Loucy (cell line): ENCODE results near the gene CACNB2.

Experiments used
- H2AFZ ChIP-seq: fragments of 200-600 bp; sonication (generic); 2 replicates; pipeline ENCODE4 v1.6.0; 2016; ENCODE audit warnings: antibody characterized with exemption, mild to moderate bottlenecking, low read length, moderate library complexity
- H3F3A ChIP-seq: fragments of 200-600 bp; 2 replicates; pipeline ENCODE4 v1.6.0; 2016; ENCODE audit warnings: antibody characterized with exemption, low read depth, mild to moderate bottlenecking
- H3K27me3 ChIP-seq: fragments of 200-600 bp; sonication (generic); 2 replicates; pipeline ENCODE4 v1.6.1; 2014; ENCODE audit warnings: low read length, mild to moderate bottlenecking; ENCODE audit not compliant: insufficient read depth, poor library complexity, severe bottlenecking
- H3K36me3 ChIP-seq: fragments of 200-600 bp; sonication (generic); 2 replicates; pipeline ENCODE4 v1.6.1; 2016; ENCODE audit warnings: low read length; ENCODE audit not compliant: insufficient read depth
- H3K4me1 ChIP-seq: fragments of 200-600 bp; sonication (generic); 2 replicates; pipeline ENCODE4 v1.5.1; 2014; ENCODE audit warnings: low read length, mild to moderate bottlenecking; ENCODE audit not compliant: insufficient read depth, poor library complexity, severe bottlenecking
- H3K4me2 ChIP-seq: fragments of 200-600 bp; sonication (generic); 2 replicates; pipeline ENCODE4 v1.6.0; 2014; ENCODE audit warnings: antibody characterized with exemption, low read length, low read depth, mild to moderate bottlenecking; ENCODE audit not compliant: poor library complexity, severe bottlenecking
- H3K4me3 ChIP-seq: fragments of 200-600 bp; sonication (generic); 2 replicates; pipeline ENCODE4 v1.5.1; 2014; ENCODE audit warnings: low read length, mild to moderate bottlenecking, mixed read lengths; ENCODE audit not compliant: poor library complexity, severe bottlenecking
- H3K79me2 ChIP-seq: fragments of 200-600 bp; sonication (generic); 2 replicates; pipeline ENCODE4 v1.6.1; 2014; ENCODE audit warnings: low read length; ENCODE audit not compliant: insufficient read depth
- H3K9ac ChIP-seq: fragments of 200-600 bp; sonication (generic); 2 replicates; pipeline ENCODE4 v1.6.0; 2014; ENCODE audit warnings: mild to moderate bottlenecking, low read depth, low read length, moderate library complexity; ENCODE audit not compliant: poor library complexity, severe bottlenecking
- H3K9me2 ChIP-seq: fragments of 200-600 bp; sonication (generic); replicated peaks from 2 replicates; pipeline ENCODE4 v1.6.1; 2016; ENCODE audit warnings: low read depth, low read length, mixed read lengths
- H3K9me3 ChIP-seq: fragments of 200-600 bp; sonication (generic); 2 replicates; pipeline ENCODE4 v1.6.1; 2014; ENCODE audit warnings: mild to moderate bottlenecking, antibody characterized with exemption, low read length, low read depth; ENCODE audit not compliant: insufficient read depth
- H4K20me1 ChIP-seq: fragments of 200-600 bp; sonication (generic); 2 replicates; pipeline ENCODE4 v1.6.0; 2014; ENCODE audit warnings: antibody characterized with exemption, low read length, mild to moderate bottlenecking; ENCODE audit not compliant: insufficient read depth, poor library complexity, severe bottlenecking
- CTCF ChIP-seq: fragments of 200-600 bp; sonication (generic); conservative IDR thresholded peaks from 2 replicates; pipeline ENCODE4 v1.5.1; 2014; ENCODE audit warnings: mild to moderate bottlenecking, antibody characterized with exemption, low read length
- EZH2phosphoT487 ChIP-seq: fragments of 200-600 bp; IDR thresholded peaks from 2 replicates; pipeline ENCODE4 v1.6.1; 2018; ENCODE audit warnings: antibody characterized with exemption, mild to moderate bottlenecking, moderate library complexity, borderline replicate concordance

The CACNB2 gene

GRCh38 chr10:18539335-18539734 lies 399.1 kb downstream of the CACNB2 start:
- no peaks in the 10 kb centered on the region for H3K79me2 ChIP-seq
- no peaks in the 10 kb centered on the region for H4K20me1 ChIP-seq
- no peak overlapping the region for H3K4me2 ChIP-seq
- H3K27me3 ChIP-seq = no peaks in the 10 kb centered on the region
- H3K9me2 ChIP-seq = no peaks in the 10 kb centered on the region
- H3K36me3 ChIP-seq = peaks cover 33% of the 10 kb centered on the region; the same call in 1 of the 2 replicates
- no peak overlapping the region for H3K9ac ChIP-seq
- H3F3A ChIP-seq = no peaks in the 10 kb centered on the region
- no peaks in the 10 kb centered on the region for H3K9me3 ChIP-seq
- H3K4me3 ChIP-seq = no peak overlapping the region
- H2AFZ ChIP-seq = no peak overlapping the region
- no peak for TF ChIP-seq EZH2phosphoT487
- TF ChIP-seq CTCF = no peak
- peaks cover 6% of the 10 kb centered on the region for H3K4me1 ChIP-seq

GRCh38 chr10:18540195-18540594 lies 400.0 kb downstream of the CACNB2 start:
- Histone ChIP-seq H3F3A (no peaks in the 10 kb centered on the region), H3K4me1 (peaks cover 6% of the 10 kb centered on the region), H3K9me3 (no peaks in the 10 kb centered on the region), H3K79me2 (no peaks in the 10 kb centered on the region), H2AFZ (no peak overlapping the region), H3K4me3 (no peak overlapping the region), H3K4me2 (no peak overlapping the region), H4K20me1 (no peaks in the 10 kb centered on the region), H3K9me2 (no peaks in the 10 kb centered on the region), H3K9ac (no peak overlapping the region), H3K36me3 (peaks cover 34% of the 10 kb centered on the region; the same call in 1 of the 2 replicates), H3K27me3 (no peaks in the 10 kb centered on the region)
- TF ChIP-seq EZH2phosphoT487 (no peak), CTCF (no peak)

GRCh38 chr10:18542832-18543231 lies 402.6 kb downstream of the CACNB2 start:
- Histone ChIP-seq H3K4me1 (no peaks in the 10 kb centered on the region), H3K9ac (no peak overlapping the region), H3K79me2 (no peaks in the 10 kb centered on the region), H4K20me1 (no peaks in the 10 kb centered on the region), H3K9me3 (no peaks in the 10 kb centered on the region), H3K9me2 (no peaks in the 10 kb centered on the region), H3K27me3 (no peaks in the 10 kb centered on the region), H3K4me2 (no peak overlapping the region), H3K36me3 (peaks cover 44% of the 10 kb centered on the region; the same call in 1 of the 2 replicates), H3K4me3 (no peak overlapping the region), H3F3A (no peaks in the 10 kb centered on the region), H2AFZ (no peak overlapping the region)
- no peak for TF ChIP-seq CTCF
- no peak for TF ChIP-seq EZH2phosphoT487
